ENCODE data around the gene MAPK11.

MAPK11 gene

GRCh38 chr22:50257451-50258360 is 12.5 kb downstream of the MAPK11 start:
- Histone ChIP-seq H3K4me2 (ENCODE audit: low read depth, low read length, poor library complexity, severe bottlenecking) (no peak overlapping the region), H3K4me3 (ENCODE audit: low read length, poor library complexity, severe bottlenecking) (no peak overlapping the region), H4K20me1 (ENCODE audit: insufficient read depth, low read length, poor library complexity, severe bottlenecking) (no peaks in the 10 kb centered on the region), H3K9me3 (ENCODE audit: insufficient read depth, low read depth, low read length) (no peaks in the 10 kb centered on the region), H3K27me3 (ENCODE audit: insufficient read depth, low read length, poor library complexity, severe bottlenecking) (no peaks in the 10 kb centered on the region), H3F3A (ENCODE audit: low read depth) (no peaks in the 10 kb centered on the region), H3K9ac (ENCODE audit: low read depth, low read length, poor library complexity, severe bottlenecking) (no peak overlapping the region), H3K79me2 (ENCODE audit: insufficient read depth, low read length) (no peaks in the 10 kb centered on the region), H3K9me2 (replicated peaks; ENCODE audit: low read depth, low read length) (no peaks in the 10 kb centered on the region), H3K36me3 (ENCODE audit: insufficient read depth, low read length) (no peaks in the 10 kb centered on the region), H2AFZ (ENCODE audit: low read length) (no peak overlapping the region), H3K4me1 (ENCODE audit: insufficient read depth, low read length, poor library complexity, severe bottlenecking) (no peaks in the 10 kb centered on the region)
- no peak for TF ChIP-seq CTCF (conservative IDR thresholded peaks at IDR 0.05; ENCODE audit: low read length)
- no peak for TF ChIP-seq EZH2phosphoT487 (IDR thresholded peaks at IDR 0.05; ENCODE audit: borderline replicate concordance)

- Histone ChIP-seq H4K20me1 (ENCODE audit: insufficient read depth, low read length, poor library complexity, severe bottlenecking) (no peaks in the 10 kb centered on the region), H3K36me3 (ENCODE audit: insufficient read depth, low read length) (no peaks in the 10 kb centered on the region), H3K4me2 (ENCODE audit: low read depth, low read length, poor library complexity, severe bottlenecking) (no peak overlapping the region), H3K9ac (ENCODE audit: low read depth, low read length, poor library complexity, severe bottlenecking) (no peak overlapping the region), H3K9me3 (ENCODE audit: insufficient read depth, low read depth, low read length) (no peaks in the 10 kb centered on the region), H3F3A (ENCODE audit: low read depth) (no peaks in the 10 kb centered on the region), H3K79me2 (ENCODE audit: insufficient read depth, low read length) (no peaks in the 10 kb centered on the region), H3K27me3 (ENCODE audit: insufficient read depth, low read length, poor library complexity, severe bottlenecking) (no peaks in the 10 kb centered on the region), H2AFZ (ENCODE audit: low read length) (no peak overlapping the region), H3K9me2 (replicated peaks; ENCODE audit: low read depth, low read length) (no peaks in the 10 kb centered on the region), H3K4me1 (ENCODE audit: insufficient read depth, low read length, poor library complexity, severe bottlenecking) (no peaks in the 10 kb centered on the region), H3K4me3 (ENCODE audit: low read length, poor library complexity, severe bottlenecking) (no peak overlapping the region)
- no peak for TF ChIP-seq CTCF (conservative IDR thresholded peaks at IDR 0.05; ENCODE audit: low read length)
- TF ChIP-seq EZH2phosphoT487 (IDR thresholded peaks at IDR 0.05; ENCODE audit: borderline replicate concordance): no peak
Measured at GRCh38 chr22:50257041-50257440, 13.1 kb downstream of the MAPK11 start.

- Histone ChIP-seq H2AFZ (ENCODE audit: low read length) (no peak overlapping the region), H3K4me2 (ENCODE audit: low read depth, low read length, poor library complexity, severe bottlenecking) (no peak overlapping the region), H3K36me3 (ENCODE audit: insufficient read depth, low read length) (no peaks in the 10 kb centered on the region), H3K9me3 (ENCODE audit: insufficient read depth, low read depth, low read length) (no peaks in the 10 kb centered on the region), H3K27me3 (ENCODE audit: insufficient read depth, low read length, poor library complexity, severe bottlenecking) (no peaks in the 10 kb centered on the region), H3K79me2 (ENCODE audit: insufficient read depth, low read length) (no peaks in the 10 kb centered on the region), H3K9me2 (replicated peaks; ENCODE audit: low read depth, low read length) (no peaks in the 10 kb centered on the region), H3K4me1 (ENCODE audit: insufficient read depth, low read length, poor library complexity, severe bottlenecking) (peaks cover 3% of the 10 kb centered on the region), H3K9ac (ENCODE audit: low read depth, low read length, poor library complexity, severe bottlenecking) (no peak overlapping the region), H4K20me1 (ENCODE audit: insufficient read depth, low read length, poor library complexity, severe bottlenecking) (no peaks in the 10 kb centered on the region), H3F3A (ENCODE audit: low read depth) (no peaks in the 10 kb centered on the region), H3K4me3 (ENCODE audit: low read length, poor library complexity, severe bottlenecking) (no peak overlapping the region)
- TF ChIP-seq CTCF (conservative IDR thresholded peaks at IDR 0.05; ENCODE audit: low read length) (no peak), EZH2phosphoT487 (IDR thresholded peaks at IDR 0.05; ENCODE audit: borderline replicate concordance) (no peak)
Measured at GRCh38 chr22:50256258-50256862, 13.8 kb downstream of the MAPK11 start.
